Epidermal melanocyte (primary cell): ENCODE data around the gene FNDC11.

Experiments used
- DNase-seq: peaks from one replicate; pipeline ENCODE4 v3.0.0; 2011; ENCODE audit warnings: low spot score; ENCODE audit not compliant: insufficient read length

The FNDC11 gene

GRCh38 chr20:63525185-63525584, 28.8 kb upstream of the FNDC11 start:
- DNase-seq = no peak

DNA sequence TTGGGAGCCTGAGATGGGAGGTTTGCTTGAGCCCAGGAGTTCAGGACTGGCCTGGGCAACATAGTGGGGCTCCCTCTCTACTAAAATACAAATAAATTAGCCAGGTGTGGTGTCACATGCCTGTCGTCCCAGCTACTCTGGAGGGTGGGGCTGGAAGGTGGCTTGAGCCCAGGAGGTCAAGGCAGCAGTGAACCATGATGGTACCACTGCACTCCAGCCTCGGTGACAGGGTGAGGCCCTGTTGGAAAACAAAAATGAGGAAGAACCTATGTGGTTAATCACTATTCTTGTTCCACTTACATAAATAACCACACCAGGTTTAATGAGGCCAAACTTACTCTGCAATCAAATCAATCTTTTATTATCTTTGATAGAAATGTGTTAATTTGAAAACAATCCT, 28.0 kb upstream of the FNDC11 start:
- DNase-seq = no peak

- peak; percentile 16 for DNase-seq
Observed at GRCh38 chr20:63527184-63527583, 26.8 kb upstream of the FNDC11 start.

GRCh38 chr20:63529180-63529860, 24.6 kb upstream of the FNDC11 start:
- DNase-seq = peak; percentile 13

- no peak for DNase-seq
Observed at GRCh38 chr20:63529861-63530787, 23.8 kb upstream of the FNDC11 start.

- peak; percentile 5 for DNase-seq
Observed at GRCh38 chr20:63530788-63531160, 23.2 kb upstream of the FNDC11 start.

- peak; percentile 16 for DNase-seq
Observed at GRCh38 chr20:63531686-63532448, 22.1 kb upstream of the FNDC11 start.

DNA sequence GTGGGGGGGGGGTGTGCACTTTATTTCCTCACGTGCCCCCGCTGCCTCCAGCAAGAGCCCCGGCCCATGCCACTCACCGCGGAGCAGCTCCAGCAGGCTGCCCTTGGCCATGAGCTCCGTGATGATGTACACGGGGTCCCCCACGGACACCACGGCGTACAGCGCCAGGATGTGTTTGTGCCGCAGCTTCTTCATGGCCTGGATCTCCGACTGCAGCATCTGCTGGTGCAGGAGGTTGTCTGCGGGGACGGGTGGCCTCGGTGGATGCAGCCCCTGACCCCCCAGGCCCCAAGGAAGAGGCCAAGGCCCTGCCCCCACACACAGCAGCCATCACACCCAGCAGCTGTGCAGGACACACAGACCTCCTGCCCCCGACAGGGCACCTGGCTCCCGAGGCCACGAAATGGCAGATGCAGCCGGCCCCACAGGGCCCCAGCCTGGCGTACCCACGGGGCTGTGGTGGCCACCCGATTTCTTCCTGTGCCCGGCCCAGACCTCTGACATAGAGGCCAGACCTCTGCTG, 21.4 kb upstream of the FNDC11 start:
- DNase-seq = peak; percentile 12

- no peak for DNase-seq
Observed at GRCh38 chr20:63533388-63533787, 20.6 kb upstream of the FNDC11 start.

DNA sequence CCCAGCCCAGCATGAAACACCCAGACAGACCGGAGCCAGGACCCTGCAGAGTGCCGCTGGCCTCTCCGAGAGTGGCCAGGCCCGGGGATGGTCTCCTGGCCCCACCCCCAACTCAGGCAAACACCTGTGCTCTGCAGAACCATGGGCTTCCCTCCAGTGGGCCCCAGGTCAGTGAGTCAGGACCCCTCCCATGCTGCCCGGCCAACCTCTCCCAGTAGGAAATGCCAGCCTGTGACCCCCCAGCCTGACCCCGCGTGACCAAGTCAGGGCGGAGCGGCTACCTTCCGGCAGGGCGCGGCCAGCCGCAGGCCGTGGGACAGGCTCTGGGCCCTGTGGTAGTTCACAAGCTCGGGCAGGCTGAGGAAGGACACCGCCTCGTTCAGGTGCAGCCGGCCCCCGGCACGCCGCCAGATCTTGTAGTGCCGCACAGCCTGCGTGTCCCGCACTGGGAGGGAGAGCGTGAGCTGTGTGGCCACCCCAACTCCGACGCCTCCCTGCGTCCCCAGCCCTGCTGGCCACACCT, 20.0 kb upstream of the FNDC11 start:
- no peak for DNase-seq

GRCh38 chr20:63534427-63534830, 19.5 kb upstream of the FNDC11 start:
- no peak for DNase-seq

- no peak for DNase-seq
Observed at GRCh38 chr20:63534831-63535651, 18.9 kb upstream of the FNDC11 start.

DNA sequence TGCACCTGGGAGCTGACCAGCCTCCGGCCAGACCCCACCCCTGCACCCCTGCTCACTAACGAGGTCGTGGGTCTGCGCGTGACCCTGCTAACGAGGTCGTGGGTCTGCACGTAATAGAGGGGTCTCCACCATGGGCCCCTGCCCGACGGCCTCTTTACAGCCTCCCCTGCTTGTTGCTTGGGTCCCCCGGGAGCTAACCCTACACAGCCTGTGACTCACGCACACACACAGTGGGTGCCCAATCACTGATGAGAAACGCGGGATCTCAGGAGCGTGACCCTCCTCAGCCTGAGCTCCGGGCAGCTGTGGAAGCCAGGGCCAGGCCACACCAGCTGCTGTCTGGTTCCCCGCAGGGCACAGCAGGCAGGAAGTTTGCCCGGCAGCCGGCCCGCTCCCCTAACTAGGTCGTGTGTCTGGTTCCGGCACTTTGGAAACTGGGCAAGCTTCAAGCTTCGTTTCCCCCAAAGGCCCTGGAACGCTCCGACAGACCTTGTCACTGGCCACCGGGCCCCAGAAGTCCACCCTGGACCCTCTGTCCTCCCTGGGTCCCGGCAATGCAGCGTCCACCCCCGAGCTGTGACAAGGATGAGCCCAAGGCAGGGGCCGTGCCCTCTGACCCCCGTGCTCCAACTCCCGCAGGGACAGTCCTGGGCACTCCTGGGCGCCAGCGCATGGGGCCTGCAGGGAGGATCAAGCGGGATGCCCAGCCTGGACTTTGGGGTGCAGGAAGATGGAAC, 17.6 kb upstream of the FNDC11 start:
- DNase-seq = peak; percentile 96

- DNase-seq = no peak
Observed at GRCh38 chr20:63536997-63537524, 16.9 kb upstream of the FNDC11 start, which contains the start of gene PTK6. Gene PTK6, minus strand, starts transcription at chr20:63537376. Its CDS starts 62 bp downstream, at chr20:63537314.

- DNase-seq = peak; percentile 99
Observed at GRCh38 chr20:63537525-63538203, 16.3 kb upstream of the FNDC11 start.

DNA sequence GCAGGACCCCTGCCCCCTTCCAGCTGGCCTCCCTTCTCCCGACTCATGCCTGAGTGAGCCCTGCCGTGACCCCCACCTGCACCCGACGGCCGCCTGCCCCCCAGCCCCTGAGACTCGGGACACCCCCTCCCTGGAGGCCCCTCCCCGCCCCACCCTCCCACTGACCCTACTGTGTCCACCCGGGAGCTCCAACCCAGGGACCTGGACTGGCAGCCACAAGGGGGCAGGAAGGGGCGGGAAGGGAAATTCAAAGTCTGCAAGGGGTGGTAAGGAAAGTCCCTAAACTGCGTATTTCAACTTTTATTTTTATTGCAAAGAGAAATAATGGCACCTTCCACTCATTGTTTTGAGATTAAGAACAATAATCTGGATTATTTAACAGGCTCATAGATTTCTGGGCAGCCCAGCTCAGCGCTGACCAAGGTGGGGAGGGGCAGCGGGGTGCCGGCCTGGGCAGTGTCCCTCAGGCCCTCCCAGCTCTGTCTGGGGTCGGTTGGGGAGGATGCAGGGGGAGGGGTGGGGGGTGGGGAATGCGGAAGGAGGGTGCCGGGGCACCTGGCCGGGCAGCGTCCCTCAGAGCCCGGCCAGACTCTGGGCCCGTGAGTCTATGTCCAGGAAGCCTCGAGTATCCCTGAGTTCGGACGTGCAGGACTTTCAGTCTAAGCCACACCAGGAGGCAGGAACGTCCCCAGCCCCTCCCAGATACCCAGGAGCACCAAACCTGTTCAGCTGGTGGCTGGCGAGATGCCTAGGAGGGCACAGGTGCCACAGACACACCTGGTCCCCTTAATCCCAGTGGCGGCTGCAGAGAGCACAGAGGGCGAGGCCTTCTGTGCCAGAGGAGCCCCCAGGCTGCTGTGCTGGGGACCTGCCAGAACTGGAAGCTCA, 15.5 kb upstream of the FNDC11 start:
- no peak for DNase-seq

DNA sequence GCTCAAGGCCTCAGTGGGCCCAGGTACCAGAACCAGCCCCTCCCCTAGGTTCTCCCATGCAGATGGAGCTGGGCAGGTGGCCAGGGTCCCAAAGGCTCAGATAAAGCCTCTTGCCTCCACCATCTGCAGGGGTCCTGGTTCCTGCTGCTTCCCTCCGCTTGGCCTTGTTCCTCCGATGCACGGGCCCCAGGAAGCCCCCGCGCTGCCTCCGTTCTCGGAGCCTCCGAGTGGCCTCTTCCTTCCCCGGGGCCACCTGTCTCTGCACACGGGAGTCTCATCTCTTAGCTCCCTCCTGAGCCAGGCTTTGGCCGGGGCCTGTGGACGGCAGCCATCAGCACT, 14.9 kb upstream of the FNDC11 start:
- DNase-seq = no peak
